HEK293 (cell line): ENCODE data around the gene MYO7A.

Source experiments
- CTCF ChIA-PET: fragments of 350-600 bp; formaldehyde crosslinking; extraction: SDS; loops from one replicate; lab custom pipeline; 2021; ENCODE audit warnings: antibody characterized with exemption; lab: Yijun Ruan, JAX
- POLR2A ChIA-PET: fragments of 300-600 bp; formaldehyde crosslinking; extraction: SDS; loops from one replicate; lab custom pipeline; 2020; ENCODE audit warnings: antibody characterized with exemption, inconsistent platforms; lab: Yijun Ruan, JAX
- H3K27ac ChIP-seq: fragments of 200-500 bp; sonication (Bioruptor generic); 2 replicates; pipeline ENCODE4 v1.5.1; 2014; ENCODE audit warnings: low read depth, low read length, control low read depth, inconsistent platforms; ENCODE audit errors: extremely low read depth
- H3K36me3 ChIP-seq, 2 experiments: fragments of 200-500 bp in 1 of 2; sonication (Bioruptor generic) in 1 of 2; 1 replicate in 1 of 2; 2 replicates in 1 of 2; pipeline ENCODE4 v1.5.1; 2014 to 2017; ENCODE audit warnings: inconsistent platforms in 2 of 2, low read length in 2 of 2; ENCODE audit not compliant: control insufficient read depth in 2 of 2, insufficient read depth in 1 of 2
- H3K4me1 ChIP-seq: fragments of 200-500 bp; sonication (Bioruptor generic); 2 replicates; pipeline ENCODE4 v1.5.1; 2014; ENCODE audit warnings: mild to moderate bottlenecking, low read length, inconsistent platforms; ENCODE audit not compliant: control insufficient read depth, insufficient read depth
- H3K4me3 ChIP-seq: 2 replicates; pipeline ENCODE4 v1.5.1; 2011; ENCODE audit warnings: low read depth, mild to moderate bottlenecking, control low read depth, low read length, moderate library complexity
- H3K9me3 ChIP-seq: fragments of 200-500 bp; sonication (Bioruptor generic); 2 replicates; pipeline ENCODE4 v1.5.1; 2014; ENCODE audit warnings: low read depth, low read length, inconsistent platforms; ENCODE audit not compliant: control insufficient read depth, insufficient read depth
- HOXD13 ChIP-seq: sonication (generic); formaldehyde crosslinking; IDR thresholded peaks from 2 replicates; pipeline ENCODE4 v1.8.0; 2022; ENCODE audit warnings: missing genetic modification reagents, borderline replicate concordance
- KLF16 ChIP-seq: fragments of 450-650 bp; formaldehyde crosslinking; IDR thresholded peaks from 2 replicates; pipeline ENCODE4 v1.5.1; 2017; ENCODE audit warnings: missing biosample characterization, missing genetic modification characterization
- KLF17 ChIP-seq: fragments of 450-650 bp; formaldehyde crosslinking; IDR thresholded peaks from 2 replicates; pipeline ENCODE4 v1.5.1; 2016; ENCODE audit warnings: missing biosample characterization, missing genetic modification characterization
- PRDM2 ChIP-seq: fragments of 450-650 bp; formaldehyde crosslinking; IDR thresholded peaks from 2 replicates; pipeline ENCODE4 v1.5.1; 2016; ENCODE audit warnings: missing biosample characterization, missing genetic modification characterization, borderline replicate concordance
- SETDB1 ChIP-seq: IDR thresholded peaks from one replicate; pipeline ENCODE4 v1.6.1; 2017; ENCODE audit warnings: mild to moderate bottlenecking, low read length, moderate library complexity, mixed read lengths; ENCODE audit not compliant: insufficient read length
- TCF7L2 ChIP-seq: IDR thresholded peaks from 2 replicates; pipeline ENCODE4 v1.6.1; 2011; ENCODE audit warnings: low read depth, mild to moderate bottlenecking, inconsistent platforms, low read length, moderate library complexity, borderline replicate concordance
- ZBTB21 ChIP-seq: fragments of 450-650 bp; formaldehyde crosslinking; IDR thresholded peaks from 2 replicates; pipeline ENCODE4 v1.5.1; 2017; ENCODE audit warnings: missing biosample characterization, missing genetic modification characterization
- ZBTB6 ChIP-seq: fragments of 450-650 bp; formaldehyde crosslinking; IDR thresholded peaks from 2 replicates; pipeline ENCODE4 v1.5.1; 2017; ENCODE audit warnings: missing biosample characterization, missing genetic modification characterization
- ZNF174 ChIP-seq: fragments of 450-650 bp; formaldehyde crosslinking; IDR thresholded peaks from 2 replicates; pipeline ENCODE4 v1.5.0; 2017; ENCODE audit warnings: missing biosample characterization, mild to moderate bottlenecking, missing genetic modification characterization
- ZNF449 ChIP-seq: fragments of 450-650 bp; formaldehyde crosslinking; IDR thresholded peaks from 2 replicates; pipeline ENCODE4 v1.5.1; 2017; ENCODE audit warnings: missing biosample characterization, mild to moderate bottlenecking, missing genetic modification characterization, moderate library complexity
- ZNF518A ChIP-seq: fragments of 450-650 bp; formaldehyde crosslinking; conservative IDR thresholded peaks from 2 replicates; pipeline ENCODE4 v1.5.1; 2016; ENCODE audit warnings: low read depth, missing biosample characterization, missing genetic modification characterization
- ZNF529 ChIP-seq: fragments of 450-650 bp; formaldehyde crosslinking; IDR thresholded peaks from 2 replicates; pipeline ENCODE4 v1.5.1; 2017; ENCODE audit warnings: missing genetic modification characterization, missing biosample characterization; ENCODE audit not compliant: insufficient replicate concordance
- ZNF830 ChIP-seq: fragments of 450-650 bp; IDR thresholded peaks from 2 replicates; pipeline ENCODE4 v1.5.0; 2018; ENCODE audit warnings: missing biosample characterization, missing genetic modification characterization, low read depth, mild to moderate bottlenecking, moderate library complexity

Gene MYO7A

GRCh38 chr11:77249427-77249826 is 121.4 kb downstream of the MYO7A start:
- no peak overlapping the region for H3K27ac ChIP-seq
- TF ChIP-seq ZNF518A (tag by site-specific recombination) (no peak), ZBTB6 (tag by site-specific recombination) (no peak), ZNF830 (tag by site-specific recombination) (no peak), PRDM2 (tag by site-specific recombination) (no peak), ZNF529 (no peak), HOXD13 (CRISPR knock-in tag) (no peak), ZNF449 (tag by site-specific recombination) (no peak), TCF7L2 (no peak), KLF17 (tag by site-specific recombination) (no peak), ZNF174 (tag by site-specific recombination) (no peak), KLF16 (tag by site-specific recombination) (no peak), SETDB1 (no peak), ZBTB21 (no peak)
- ChIA-PET POLR2A (no interaction called here), CTCF (no interaction called here)
- no peaks in the 10 kb centered on the region for H3K4me1 ChIP-seq
- no peak overlapping the region for H3K4me3 ChIP-seq
- H3K9me3 ChIP-seq = no peaks in the 10 kb centered on the region
- no peaks in the 10 kb centered on the region for H3K36me3 ChIP-seq
